ENCODE results near the gene DENND2D.

The DENND2D gene

GRCh38 chr1:111214884-111215283 lies 14.4 kb upstream of the DENND2D start:
- TF ChIP-seq USF1 (IDR thresholded peaks at IDR 0.05), result no peak
- no peak for TF ChIP-seq TAF1 (IDR thresholded peaks at IDR 0.05; ENCODE audit: low read depth)
- no peak for TF ChIP-seq EGR1 (IDR thresholded peaks at IDR 0.05)
- TF ChIP-seq TCF12 (IDR thresholded peaks at IDR 0.05; ENCODE audit: low read depth), result no peak
- TF ChIP-seq FOXM1 (IDR thresholded peaks at IDR 0.05; ENCODE audit: borderline replicate concordance, low read depth), result no peak
- TF ChIP-seq RAD21 (IDR thresholded peaks at IDR 0.05; ENCODE audit: low read depth), result no peak
- TF ChIP-seq CREB1 (IDR thresholded peaks at IDR 0.05; ENCODE audit: low read depth), result no peak

GRCh38 chr1:111214074-111214801 lies 13.8 kb upstream of the DENND2D start:
- TF ChIP-seq TEAD4 (IDR thresholded peaks at IDR 0.05) (no peak), EGR1 (IDR thresholded peaks at IDR 0.05) (no peak), CEBPB (IDR thresholded peaks at IDR 0.05) (no peak), FOXM1 (IDR thresholded peaks at IDR 0.05; ENCODE audit: borderline replicate concordance, low read depth) (no peak), TCF12 (IDR thresholded peaks at IDR 0.05; ENCODE audit: low read depth) (no peak), ZBTB7A (IDR thresholded peaks at IDR 0.05; ENCODE audit: low read depth) (no peak), RAD21 (IDR thresholded peaks at IDR 0.05; ENCODE audit: low read depth) (no peak), TAF1 (IDR thresholded peaks at IDR 0.05; ENCODE audit: low read depth) (no peak), CREB1 (IDR thresholded peaks at IDR 0.05; ENCODE audit: low read depth) (no peak), REST (IDR thresholded peaks at IDR 0.05; ENCODE audit: low read depth) (no peak), YY1 (IDR thresholded peaks at IDR 0.05; ENCODE audit: low read depth) (no peak), EP300 (IDR thresholded peaks at IDR 0.05; ENCODE audit: borderline replicate concordance) (no peak), USF1 (IDR thresholded peaks at IDR 0.05) (no peak), MAX (IDR thresholded peaks at IDR 0.05) (no peak)

GRCh38 chr1:111213412-111213811 lies 13.0 kb upstream of the DENND2D start:
- no peak for TF ChIP-seq YY1 (IDR thresholded peaks at IDR 0.05; ENCODE audit: low read depth)
- no peak for TF ChIP-seq TEAD4 (IDR thresholded peaks at IDR 0.05)
- no peak for TF ChIP-seq CEBPB (IDR thresholded peaks at IDR 0.05)
- TF ChIP-seq RAD21 (IDR thresholded peaks at IDR 0.05; ENCODE audit: low read depth), result no peak
- TF ChIP-seq CREB1 (IDR thresholded peaks at IDR 0.05; ENCODE audit: low read depth), result no peak
- no peak for TF ChIP-seq TAF1 (IDR thresholded peaks at IDR 0.05; ENCODE audit: low read depth)
- TF ChIP-seq REST (IDR thresholded peaks at IDR 0.05; ENCODE audit: low read depth), result no peak
- no peak for TF ChIP-seq MAX (IDR thresholded peaks at IDR 0.05)
- no peak for TF ChIP-seq TCF12 (IDR thresholded peaks at IDR 0.05; ENCODE audit: low read depth)
- TF ChIP-seq ZBTB7A (IDR thresholded peaks at IDR 0.05; ENCODE audit: low read depth), result no peak
- no peak for TF ChIP-seq NFIC (IDR thresholded peaks at IDR 0.05)
- no peak for TF ChIP-seq FOXM1 (IDR thresholded peaks at IDR 0.05; ENCODE audit: borderline replicate concordance, low read depth)
- no peak for TF ChIP-seq USF1 (IDR thresholded peaks at IDR 0.05)
- TF ChIP-seq EGR1 (IDR thresholded peaks at IDR 0.05), result no peak
- TF ChIP-seq EP300 (IDR thresholded peaks at IDR 0.05; ENCODE audit: borderline replicate concordance), result no peak

GRCh38 chr1:111212634-111213335 lies 12.3 kb upstream of the DENND2D start:
- TF ChIP-seq RAD21 (IDR thresholded peaks at IDR 0.05; ENCODE audit: low read depth) (no peak), TEAD4 (IDR thresholded peaks at IDR 0.05) (no peak), EGR1 (IDR thresholded peaks at IDR 0.05) (no peak), TAF1 (IDR thresholded peaks at IDR 0.05; ENCODE audit: low read depth) (no peak), YY1 (IDR thresholded peaks at IDR 0.05; ENCODE audit: low read depth) (no peak), NFIC (IDR thresholded peaks at IDR 0.05) (no peak), FOXM1 (IDR thresholded peaks at IDR 0.05; ENCODE audit: borderline replicate concordance, low read depth) (no peak)

GRCh38 chr1:111211921-111212320 lies 11.5 kb upstream of the DENND2D start:
- TF ChIP-seq NFIC (IDR thresholded peaks at IDR 0.05), result no peak
- TF ChIP-seq CREB1 (IDR thresholded peaks at IDR 0.05; ENCODE audit: low read depth), result no peak
- no peak for TF ChIP-seq TAF1 (IDR thresholded peaks at IDR 0.05; ENCODE audit: low read depth)
- no peak for TF ChIP-seq TEAD4 (IDR thresholded peaks at IDR 0.05)
- no peak for TF ChIP-seq FOXM1 (IDR thresholded peaks at IDR 0.05; ENCODE audit: borderline replicate concordance, low read depth)
- TF ChIP-seq REST (IDR thresholded peaks at IDR 0.05; ENCODE audit: low read depth), result no peak
- no peak for TF ChIP-seq USF1 (IDR thresholded peaks at IDR 0.05)
- no peak for TF ChIP-seq CEBPB (IDR thresholded peaks at IDR 0.05)
- TF ChIP-seq RAD21 (IDR thresholded peaks at IDR 0.05; ENCODE audit: low read depth), result no peak
- no peak for TF ChIP-seq TCF12 (IDR thresholded peaks at IDR 0.05; ENCODE audit: low read depth)
- no peak for TF ChIP-seq ZBTB7A (IDR thresholded peaks at IDR 0.05; ENCODE audit: low read depth)
- no peak for TF ChIP-seq EGR1 (IDR thresholded peaks at IDR 0.05)
- no peak for TF ChIP-seq EP300 (IDR thresholded peaks at IDR 0.05; ENCODE audit: borderline replicate concordance)
- no peak for TF ChIP-seq MAX (IDR thresholded peaks at IDR 0.05)

Measured in Ishikawa (cell line).